ENCODE results near the gene RPS5.
"Not testable (repeated sequence)": the region's sequence is repeated elsewhere in the genome, so short reads cannot be mapped to it uniquely, and the experiment has no call there.

The RPS5 gene

GRCh38 chr19:58386576-58387337 is at the start of gene RPS5:
TSS of gene RPS5 (plus strand) at chr19:58387269. CDS start at chr19:58388138, 869 bp downstream.
- FAIRE-seq, result no peak
- peak; percentile 91 for TF ChIP-seq POLR2A (IDR thresholded peaks at IDR 0.05; ENCODE audit: low read depth, low read length)
- peak; percentile 100 for DNase-seq (ENCODE audit: insufficient read length, low spot score)

GRCh38 chr19:58338336-58338735 is 48.7 kb upstream of the RPS5 start:
- no peak for FAIRE-seq

GRCh38 chr19:58338825-58339558 is 48.1 kb upstream of the RPS5 start:
- no peak for TF ChIP-seq POLR2A (IDR thresholded peaks at IDR 0.05; ENCODE audit: low read depth, low read length)
- DNase-seq (ENCODE audit: insufficient read length, low spot score) (no peak), FAIRE-seq (no peak)

More at GRCh38 chr19:58338336-58338735, 48.7 kb upstream of the RPS5 start:
- no peak for DNase-seq (ENCODE audit: insufficient read length, low spot score)
- no peak for TF ChIP-seq POLR2A (IDR thresholded peaks at IDR 0.05; ENCODE audit: low read depth, low read length)

GRCh38 chr19:58345558-58345957 is 41.5 kb upstream of the RPS5 start:
- FAIRE-seq (no peak), DNase-seq (ENCODE audit: insufficient read length, low spot score) (no peak)
- no peak for TF ChIP-seq POLR2A (IDR thresholded peaks at IDR 0.05; ENCODE audit: low read depth, low read length)

- peak; percentile 83 for DNase-seq (ENCODE audit: insufficient read length, low spot score)
- peak; percentile 58 for TF ChIP-seq POLR2A (IDR thresholded peaks at IDR 0.05; ENCODE audit: low read depth, low read length)
- FAIRE-seq, result no peak
These were observed 39.8 kb upstream of the RPS5 start for GRCh38 chr19:58346961-58347929.

GRCh38 chr19:58348080-58348479 is 39.0 kb upstream of the RPS5 start:
- not testable (repeated sequence) for DNase-seq (ENCODE audit: insufficient read length, low spot score); FAIRE-seq

- DNase-seq (ENCODE audit: insufficient read length, low spot score) (no peak), FAIRE-seq (no peak)
- TF ChIP-seq POLR2A (IDR thresholded peaks at IDR 0.05; ENCODE audit: low read depth, low read length), result no peak
These were observed 37.5 kb upstream of the RPS5 start for GRCh38 chr19:58349590-58349989.

- FAIRE-seq, result no peak
- DNase-seq (ENCODE audit: insufficient read length, low spot score), result no peak
- TF ChIP-seq POLR2A (IDR thresholded peaks at IDR 0.05; ENCODE audit: low read depth, low read length), result no peak
These were observed 36.8 kb upstream of the RPS5 start for GRCh38 chr19:58350001-58350861.

GRCh38 chr19:58350871-58351557 is 36.1 kb upstream of the RPS5 start:
- DNase-seq (ENCODE audit: insufficient read length, low spot score) (no peak), FAIRE-seq (no peak)
- TF ChIP-seq POLR2A (IDR thresholded peaks at IDR 0.05; ENCODE audit: low read depth, low read length), result no peak

GRCh38 chr19:58351558-58351878 is 35.6 kb upstream of the RPS5 start:
- no peak for TF ChIP-seq POLR2A (IDR thresholded peaks at IDR 0.05; ENCODE audit: low read depth, low read length)
- no peak for DNase-seq (ENCODE audit: insufficient read length, low spot score)
- no peak for FAIRE-seq

- DNase-seq (ENCODE audit: insufficient read length, low spot score) (no peak), FAIRE-seq (no peak)
- TF ChIP-seq POLR2A (IDR thresholded peaks at IDR 0.05; ENCODE audit: low read depth, low read length), result no peak
These were observed 34.9 kb upstream of the RPS5 start for GRCh38 chr19:58351990-58352755.

All from H54 (cell line).